H1 (cell line): Measurements from ENCODE around the gene RAB39B. TPM values are rescaled to one million over a fixed set of nuclear protein-coding genes. Genes with fewer than 3 reads are reported as not detected.

Experiments
- CTCF ChIA-PET: fragments of 300-600 bp; sonication (Branson Sonifier 250); formaldehyde crosslinking; loops from one replicate; lab custom pipeline; 2021; ENCODE audit not compliant: partially characterized antibody; lab: Charles Lee
- POLR2A ChIA-PET: fragments of 300-600 bp; sonication (Branson Sonifier 250); formaldehyde crosslinking; loops from one replicate; lab custom pipeline; 2021; ENCODE audit warnings: inconsistent platforms; ENCODE audit not compliant: partially characterized antibody; lab: Charles Lee
- DNase-seq, 2 experiments: peaks; one replicate each; pipeline versions ENCODE4 v3.0.0 to v3.0.0-alpha.2; 2010 to 2022; ENCODE audit warnings: low spot score in 2 of 2, low read depth in 1 of 2, mixed read lengths in 1 of 2
- FAIRE-seq: peaks from 2 replicates; lab custom pipeline; 2011; peaks lifted over from hg19 to GRCh38; lab: Jason Lieb, UNC
- H2AFZ ChIP-seq: 2 replicates; pipeline ENCODE4 v1.8.1; 2012; ENCODE audit warnings: low read length, inconsistent platforms
- H2AK5ac ChIP-seq: 2 replicates; pipeline ENCODE4 v1.6.1; 2013; ENCODE audit warnings: low read depth, low read length
- H2BK120ac ChIP-seq: replicated peaks from 2 replicates; pipeline ENCODE3; 2013; ENCODE audit warnings: low read depth, low read length, inconsistent platforms
- H2BK12ac ChIP-seq: 2 replicates; pipeline ENCODE4 v1.6.1; 2013; ENCODE audit warnings: low read depth, low read length
- H2BK15ac ChIP-seq: 2 replicates; pipeline ENCODE4 v1.6.1; 2013; ENCODE audit warnings: low read length
- H2BK20ac ChIP-seq: 2 replicates; pipeline ENCODE4 v1.6.1; 2013; ENCODE audit warnings: low read length
- H2BK5ac ChIP-seq: 2 replicates; pipeline ENCODE4 v1.6.1; 2013; ENCODE audit warnings: low read depth, low read length
- H3K14ac ChIP-seq: 2 replicates; pipeline ENCODE4 v1.6.1; 2013; ENCODE audit warnings: inconsistent platforms; ENCODE audit not compliant: insufficient read length
- H3K18ac ChIP-seq: 2 replicates; pipeline ENCODE4 v1.6.1; 2013; ENCODE audit warnings: low read length; ENCODE audit errors: extremely low read depth
- H3K23ac ChIP-seq: 2 replicates; pipeline ENCODE4 v1.6.1; 2013; ENCODE audit warnings: inconsistent platforms; ENCODE audit not compliant: insufficient read length
- H3K23me2 ChIP-seq: 2 replicates; pipeline ENCODE4 v1.6.1; 2013; ENCODE audit warnings: low read depth, low read length
- H3K27ac ChIP-seq: 2 replicates; pipeline ENCODE4 v1.6.1; 2011; ENCODE audit warnings: low read depth, low read length, inconsistent platforms
- H3K27me3 ChIP-seq, 4 experiments: replicated peaks in 1 of 4; 1 replicate in 1 of 4; 2 replicates in 3 of 4; pipeline versions ENCODE4 v1.6.1 to v1.8.1; 2011 to 2013; ENCODE audit warnings: low read length in 3 of 4, mild to moderate bottlenecking in 3 of 4, inconsistent platforms in 2 of 4, mixed read lengths in 2 of 4, moderate library complexity in 1 of 4; ENCODE audit not compliant: control insufficient read depth in 3 of 4, insufficient read depth in 3 of 4; ENCODE audit errors: extremely low read depth in 1 of 4
- H3K36me3 ChIP-seq, 4 experiments: 2 replicates each; pipeline versions ENCODE4 v1.6.1 to v1.8.1; 2011 to 2013; ENCODE audit warnings: mild to moderate bottlenecking in 4 of 4, low read length in 3 of 4, moderate library complexity in 2 of 4, control low read depth in 1 of 4, inconsistent platforms in 1 of 4; ENCODE audit not compliant: insufficient read depth in 4 of 4, control insufficient read depth in 2 of 4
- H3K4ac ChIP-seq: replicated peaks from 2 replicates; pipeline ENCODE3; 2013; ENCODE audit warnings: low read length, low read depth, mixed read lengths, inconsistent platforms; ENCODE audit not compliant: insufficient read length
- H3K4me1 ChIP-seq, 4 experiments: replicated peaks in 1 of 4; 1 replicate in 1 of 4; 2 replicates in 3 of 4; pipeline versions ENCODE4 v1.6.1 to v1.8.1; 2011 to 2013; ENCODE audit warnings: low read length in 3 of 4, inconsistent platforms in 2 of 4, mixed read lengths in 1 of 4; ENCODE audit not compliant: insufficient read depth in 4 of 4, control insufficient read depth in 3 of 4
- H3K4me2 ChIP-seq, 2 experiments: 2 replicates each; pipeline versions ENCODE4 v1.6.1 to v1.8.1; 2011 to 2013; ENCODE audit warnings: low read depth in 2 of 2, low read length in 2 of 2, control low read depth in 1 of 2, inconsistent platforms in 1 of 2, mild to moderate bottlenecking in 1 of 2; ENCODE audit not compliant: insufficient read depth in 1 of 2
- H3K4me3 ChIP-seq, 4 experiments: fragments of 200-600, 300-600 bp in 1 of 4; sonication (generic), shearing (Covaris generic), sonication (Bioruptor Twin) in 1 of 4; 2 replicates each; pipeline versions ENCODE4 v1.5.1 to v1.8.1; 2011 to 2016; ENCODE audit warnings: low read length in 4 of 4, low read depth in 3 of 4, control low read depth in 2 of 4, inconsistent platforms in 2 of 4, mild to moderate bottlenecking in 2 of 4, mixed read lengths in 1 of 4, moderate library complexity in 1 of 4; ENCODE audit not compliant: insufficient read depth in 2 of 4; ENCODE audit errors: extremely low read depth in 1 of 4
- H3K56ac ChIP-seq: replicated peaks from 2 replicates; pipeline ENCODE3; 2013; ENCODE audit warnings: low read depth, mild to moderate bottlenecking, mixed read lengths, low read length, inconsistent platforms; ENCODE audit not compliant: insufficient read length
- H3K79me1 ChIP-seq: 2 replicates; pipeline ENCODE4 v1.6.1; 2013; ENCODE audit warnings: low read depth, low read length, control low read depth
- H3K79me2 ChIP-seq, 2 experiments: 2 replicates each; pipeline versions ENCODE4 v1.6.1 to v1.8.1; 2012 to 2013; ENCODE audit warnings: low read length in 2 of 2, mild to moderate bottlenecking in 2 of 2, inconsistent platforms in 1 of 2; ENCODE audit not compliant: insufficient read depth in 2 of 2, control insufficient read depth in 1 of 2
- H3K9ac ChIP-seq, 4 experiments: replicated peaks in 1 of 4; 1 replicate in 1 of 4; 2 replicates in 3 of 4; pipeline versions ENCODE4 v1.6.1 to v1.8.1; 2011 to 2013; ENCODE audit warnings: low read depth in 3 of 4, low read length in 3 of 4, control low read depth in 2 of 4, mild to moderate bottlenecking in 2 of 4, moderate library complexity in 2 of 4, inconsistent platforms in 1 of 4; ENCODE audit errors: extremely low read depth in 1 of 4
- H3K9me3 ChIP-seq, 2 experiments: 2 replicates each; pipeline versions ENCODE4 v1.6.1 to v1.8.1; 2012 to 2013; ENCODE audit warnings: mild to moderate bottlenecking in 2 of 2, moderate library complexity in 2 of 2, control low read depth in 1 of 2, inconsistent platforms in 1 of 2, low read depth in 1 of 2, low read length in 1 of 2, mixed read lengths in 1 of 2; ENCODE audit not compliant: insufficient read depth in 2 of 2
- H4K20me1 ChIP-seq, 2 experiments: replicated peaks in 1 of 2; 2 replicates each; pipeline versions ENCODE3 to v1.8.1; 2011 to 2013; ENCODE audit warnings: inconsistent platforms in 2 of 2, low read length in 2 of 2, mild to moderate bottlenecking in 1 of 2; ENCODE audit not compliant: insufficient read depth in 2 of 2, control insufficient read depth in 1 of 2
- H4K5ac ChIP-seq: 2 replicates; pipeline ENCODE4 v1.6.1; 2013; ENCODE audit warnings: low read length, low read depth, mixed read lengths, inconsistent platforms; ENCODE audit not compliant: insufficient read length
- H4K8ac ChIP-seq: 2 replicates; pipeline ENCODE4 v1.8.0; 2013; ENCODE audit warnings: mild to moderate bottlenecking, moderate library complexity, low read length, inconsistent platforms; ENCODE audit not compliant: insufficient read depth; ENCODE audit errors: extremely low read depth
- H4K91ac ChIP-seq: replicated peaks from 2 replicates; pipeline ENCODE3; 2013; ENCODE audit warnings: low read length, mixed read lengths, inconsistent platforms; ENCODE audit not compliant: insufficient read length
- CBX8 ChIP-seq: fragments of 300-800, 300-1000 bp; sonication (generic); IDR thresholded peaks from 2 replicates; pipeline ENCODE4 v1.7.1; 2016; ENCODE audit warnings: low read depth, low read length, borderline replicate concordance
- KDM4A ChIP-seq: IDR thresholded peaks from one replicate; pipeline ENCODE4 v1.7.1; 2012; ENCODE audit warnings: low read depth, mild to moderate bottlenecking, moderate library complexity, low read length, inconsistent platforms; ENCODE audit not compliant: severe bottlenecking
- KDM5A ChIP-seq: fragments of 200-600 bp; IDR thresholded peaks from 2 replicates; pipeline ENCODE4 v1.7.1; 2012; ENCODE audit warnings: mild to moderate bottlenecking, low read length, inconsistent platforms, mixed read lengths
- NANOG ChIP-seq: IDR thresholded peaks from 2 replicates; pipeline ENCODE4 v1.6.1; 2011; ENCODE audit warnings: low read length, low read depth, mild to moderate bottlenecking, inconsistent platforms; ENCODE audit not compliant: insufficient read depth, poor library complexity, severe bottlenecking
- NRF1 ChIP-seq: IDR thresholded peaks from 2 replicates; pipeline ENCODE4 v1.6.1; 2011; ENCODE audit warnings: mild to moderate bottlenecking, low read depth, low read length, improper control_type of control experiment
- POLR2A ChIP-seq, 2 experiments: IDR thresholded peaks; 1 replicate in 1 of 2; 2 replicates in 1 of 2; pipeline ENCODE4 v1.6.1; 2011; ENCODE audit warnings: low read depth in 2 of 2, low read length in 2 of 2, mild to moderate bottlenecking in 2 of 2; ENCODE audit errors: control extremely low read depth in 1 of 2
- RBBP5 ChIP-seq: IDR thresholded peaks from 2 replicates; pipeline ENCODE4 v1.7.1; 2012; ENCODE audit warnings: low read depth, mild to moderate bottlenecking, inconsistent platforms, low read length, moderate library complexity, borderline replicate concordance
- SAP30 ChIP-seq: fragments of 300-600 bp; sonication (generic); IDR thresholded peaks from 2 replicates; pipeline ENCODE4 v1.7.1; 2012; ENCODE audit warnings: low read length, moderate library complexity, mild to moderate bottlenecking, inconsistent platforms; ENCODE audit not compliant: insufficient read depth, insufficient replicate concordance
- SIRT6 ChIP-seq: IDR thresholded peaks from one replicate; pipeline ENCODE4 v1.7.1; 2012; ENCODE audit warnings: low read length, inconsistent platforms
- WGBS, 2 experiments: shearing (Covaris generic) in 1 of 2; methylation state at CpG; one replicate each; pipeline versions ENCODE4 v1.1.6 to v1.1.7; 2013 to 2015; ENCODE audit warnings: low lambda C conversion rate in 2 of 2, mixed read lengths in 2 of 2, inconsistent platforms in 1 of 2, low coverage in 1 of 2, missing lambda C conversion rate in 1 of 2; ENCODE audit not compliant: insufficient replicate concordance in 2 of 2, insufficient coverage in 1 of 2, insufficient read length in 1 of 2; ENCODE audit errors: extremely low coverage in 1 of 2, missing lambda C conversion rate in 1 of 2; 5-methylcytosine and 5-hydroxymethylcytosine counted together
- polyA plus RNA-seq, 7 experiments: library from polyadenylated mRNA; depleted of rRNA in 3 of 7; stranded (reverse) in 5 of 7; unstranded in 2 of 7; fragments of >200 nt in 5 of 7; fragments of 200-250 nt in 2 of 7; gene quantifications; 1 replicate in 5 of 7; 2 replicates in 1 of 7; 4 replicates in 1 of 7; pipeline versions ENCODE4 v1.2.1 to v1.2.3, GENCODE V29; 2011 to 2013; ENCODE audit warnings: missing spikeins in 2 of 7, mixed read lengths in 2 of 7
- total RNA-seq: library from RNA; stranded (reverse); fragmentation: NEBNext Ultra II Directional; extraction: Animal tissue kit (Norgen Biotek cat#: 25700); gene quantifications from 2 replicates; pipeline ENCODE4 v1.2.1, GENCODE V29; 2021
- TF ChIP-seq, protein P1 (sequence below): IDR thresholded peaks from 2 replicates; pipeline ENCODE4 v1.6.1; 2011; ENCODE audit warnings: low read depth, mild to moderate bottlenecking, low read length; ENCODE audit not compliant: insufficient read depth

Gene RAB39B
- total and polyA plus RNA-seq, 2 of the 8 experiments (the other 6 are each of a cell fraction or from before 2014, with no cell fraction given) = 3.1 to 9.3 TPM

DNA sequence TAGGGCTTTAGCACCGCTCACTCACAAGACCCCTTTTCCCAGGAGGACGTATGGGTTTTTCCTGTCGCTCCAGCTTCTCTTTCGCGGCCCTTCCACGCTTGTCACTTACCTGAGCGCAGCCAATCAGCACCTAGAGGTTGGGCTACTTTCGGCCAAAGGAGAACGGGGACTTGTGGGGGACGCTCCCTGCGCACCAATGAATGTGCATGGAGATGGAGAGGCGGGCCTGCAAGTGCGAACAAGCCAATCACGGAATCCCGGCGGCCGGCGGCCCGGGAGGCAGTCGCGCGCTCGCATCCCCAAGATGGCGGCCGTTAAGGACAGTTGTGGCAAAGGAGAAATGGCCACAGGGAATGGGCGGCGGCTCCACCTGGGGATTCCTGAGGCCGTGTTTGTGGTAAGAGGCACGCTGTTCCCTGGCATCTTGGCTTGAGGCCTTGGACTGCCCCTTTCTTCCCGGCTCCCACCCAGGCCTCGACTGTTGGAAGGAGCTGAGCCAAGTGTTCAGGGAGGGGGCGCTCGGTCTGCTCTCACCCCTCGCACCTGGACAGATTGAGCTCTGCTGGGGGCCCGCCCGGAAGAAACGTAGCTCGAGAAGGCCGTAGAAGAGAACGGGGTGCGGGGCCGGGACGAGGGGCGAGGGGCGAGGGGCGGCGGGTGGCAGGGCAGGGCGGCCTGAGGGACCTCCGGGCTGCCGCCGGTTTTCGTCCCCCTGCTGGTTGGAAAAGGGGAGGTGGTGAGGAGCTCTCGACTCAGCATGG is 47.9 kb downstream of the RAB39B start, which contains the start of gene VBP1:
Gene VBP1, plus strand, starts transcription at position 282 of the 761 bp plus-strand sequence. Its CDS starts 23 bp downstream, at position 305.
- 0% methylated on average over 25 of the region's 53 CpGs; no CpG with 5 or more reads in 1 of the 2 experiments for WGBS, 2 experiments
- Histone ChIP-seq H3K4me1 (no peaks in the 10 kb centered on the region; a peak in 2 of 7 replicates), H2BK20ac (no peak within 1 kb of the TSS), H3K23ac (no peak within 1 kb of the TSS), H3K18ac (peak within 1 kb of the TSS; percentile 60), H4K20me1 (peaks cover 0 to 3% of the 10 kb centered on the region in 2 experiments), H4K8ac (peak within 1 kb of the TSS; percentile 99), H2BK5ac (peak within 1 kb of the TSS; percentile 78; the same call in 1 of the 2 replicates), H2AK5ac (no peak within 1 kb of the TSS), H3K4ac (peak within 1 kb of the TSS; percentile 69), H2AFZ (peak within 1 kb of the TSS; percentile 96), H3K79me1 (no peaks in the 10 kb centered on the region), H3K9ac (peak within 1 kb of the TSS; percentile 65 to 98 (median 89)), H3K36me3 (peaks cover 0 to 9% (median 5%) of the 10 kb centered on the region in 4 experiments; a peak in 2 of 8 replicates), H4K91ac (peak within 1 kb of the TSS; percentile 65), H4K5ac (peak within 1 kb of the TSS; percentile 98), H3K9me3 (no peaks in the 10 kb centered on the region), H3K4me2 (peak within 1 kb of the TSS; percentile 84 to 85), H3K23me2 (peaks cover 3% of the 10 kb centered on the region; the same call in 1 of the 2 replicates), H3K14ac (no peak within 1 kb of the TSS), H2BK120ac (no peak within 1 kb of the TSS), H3K79me2 (peaks cover 0 to 34% of the 10 kb centered on the region in 2 experiments; a peak in 3 of 4 replicates), H3K4me3 (peak within 1 kb of the TSS; percentile 56 to 95 (median 76)), H3K56ac (peak within 1 kb of the TSS; percentile 59), H3K27me3 (peaks cover 0 to 2% (median 0%) of the 10 kb centered on the region in 4 experiments; a peak in 3 of 7 replicates), H2BK15ac (no peak within 1 kb of the TSS), H2BK12ac (no peak within 1 kb of the TSS), H3K27ac (peak within 1 kb of the TSS; percentile 95; the same call in 1 of the 2 replicates)
- peak; percentile 76 to 84 for DNase-seq
- peak; percentile 52 for FAIRE-seq
- CTCF ChIA-PET = interaction anchor here (0.7 to 1.0 kb wide), 3 partner anchors 21 to 414 kb away, joined by 3 read pairs; no protein-coding TSS in a partner anchor
- POLR2A ChIA-PET = interaction anchor here (0.7 to 1.0 kb wide), 2 partner anchors 27 to 144 kb away, joined by 3 to 5 read pairs; no protein-coding TSS in a partner anchor
- 0 out of 2 replicates have a peak, but pooled peaks have one; percentile 15 for TF ChIP-seq NRF1
- no peak for TF ChIP-seq NANOG
- no peak for TF ChIP-seq SIRT6
- peak; percentile 53; the same call in 1 of the 2 replicates for TF ChIP-seq KDM5A
- TF ChIP-seq SAP30 = no peak
- TF ChIP-seq, protein P1, sequence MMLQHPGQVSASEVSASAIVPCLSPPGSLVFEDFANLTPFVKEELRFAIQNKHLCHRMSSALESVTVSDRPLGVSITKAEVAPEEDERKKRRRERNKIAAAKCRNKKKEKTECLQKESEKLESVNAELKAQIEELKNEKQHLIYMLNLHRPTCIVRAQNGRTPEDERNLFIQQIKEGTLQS = no peak
- no peak for TF ChIP-seq RBBP5
- no peak for TF ChIP-seq CBX8
- no peak for TF ChIP-seq KDM4A
- peak in 1 of 2 experiments; percentile 67; a peak in 1 of 3 replicates for TF ChIP-seq POLR2A (IDR thresholded peaks at IDR 0.05; ENCODE audit: control extremely low read depth in 1 of 2, low read depth in 2 of 2, low read length in 2 of 2)
